Cardiac fibroblast (primary cell): ENCODE results near the gene VAC14.
A peak's percentile ranks its signal among the peaks of the same experiment; 100 is the strongest.
"Not testable (repeated sequence)": the region's sequence is repeated elsewhere in the genome, so short reads cannot be mapped to it uniquely, and the experiment has no call there.

ENCODE experiments used
- DNase-seq, 2 donors: peaks; one replicate each; pipeline versions ENCODE4 v3.0.0 to v3.0.0-alpha.2; 2010; ENCODE audit warnings: low read depth in 2 of 2
- H3K4me3 ChIP-seq, 2 donors: replicated peaks in 1 of 2; 1 replicate in 1 of 2; 2 replicates in 1 of 2; pipeline ENCODE4 v1.5.1; 2011; ENCODE audit warnings: low read depth in 2 of 2, low read length in 2 of 2, mild to moderate bottlenecking in 2 of 2, moderate library complexity in 1 of 2
- CTCF ChIP-seq: IDR thresholded peaks from one replicate; pipeline ENCODE4 v1.5.1; 2011; ENCODE audit warnings: low read depth, mild to moderate bottlenecking, low read length, inconsistent platforms

Gene VAC14

GRCh38 chr16:70745536-70746025 lies 55.4 kb downstream of the VAC14 start:
- no peak for TF ChIP-seq CTCF
- DNase-seq, result no peak

GRCh38 chr16:70744366-70744765 lies 56.6 kb downstream of the VAC14 start:
- H3K4me3 ChIP-seq, result no peak overlapping the region
- no peak for TF ChIP-seq CTCF
- DNase-seq, result no peak

More at GRCh38 chr16:70745536-70746025, 55.4 kb downstream of the VAC14 start:
- no peak overlapping the region for H3K4me3 ChIP-seq

GRCh38 chr16:70743791-70744190 lies 57.2 kb downstream of the VAC14 start:
- TF ChIP-seq CTCF, result no peak
- no peak overlapping the region for H3K4me3 ChIP-seq
- DNase-seq, result no peak

- DNase-seq, result not testable (repeated sequence)
These were observed 58.0 kb downstream of the VAC14 start for GRCh38 chr16:70742967-70743366.

GRCh38 chr16:70741783-70742125 lies 59.2 kb downstream of the VAC14 start:
- DNase-seq, result no peak
- H3K4me3 ChIP-seq, result no peak overlapping the region
- no peak for TF ChIP-seq CTCF

More at GRCh38 chr16:70742967-70743366, 58.0 kb downstream of the VAC14 start:
- not testable (repeated sequence) for H3K4me3 ChIP-seq

- peak; percentile 63 to 73 for DNase-seq
- TF ChIP-seq CTCF, result no peak
- no peak overlapping the region for H3K4me3 ChIP-seq
These were observed 59.8 kb downstream of the VAC14 start for GRCh38 chr16:70740914-70741782.

GRCh38 chr16:70740174-70740913 lies 60.6 kb downstream of the VAC14 start:
- H3K4me3 ChIP-seq, result no peak overlapping the region
- TF ChIP-seq CTCF, result no peak
- no peak for DNase-seq
